Body of pancreas (tissue), 4 donors: ENCODE data around the gene PIGR.

Source experiments
- CTCF ChIP-seq, 7 experiments: fragments of 450-650 bp in 4 of 7; fragments of 200-600 bp in 3 of 7; sonication (generic) in 3 of 7; IDR thresholded peaks; one replicate each; pipeline ENCODE4 v1.5.1; 2016 to 2019; ENCODE audit warnings: antibody characterized with exemption in 7 of 7
- POLR2A ChIP-seq, 3 donors: fragments of 450-650 bp; IDR thresholded peaks; one replicate each; pipeline ENCODE4 v1.6.1; 2016; ENCODE audit warnings: antibody characterized with exemption in 3 of 3, mild to moderate bottlenecking in 2 of 3

- TF ChIP-seq POLR2A (IDR thresholded peaks at IDR 0.05) (no peak), CTCF (IDR thresholded peaks at IDR 0.05) (no peak)
These were observed 44.3 kb downstream of the PIGR start for GRCh38 chr1:206901944-206902343.
